H1 (cell line): Measurements from ENCODE around the gene EPHB6. TPM values are rescaled to one million over a fixed set of nuclear protein-coding genes. Genes with fewer than 3 reads are reported as not detected.

ENCODE experiments used
- CTCF ChIA-PET: fragments of 300-600 bp; sonication (Branson Sonifier 250); formaldehyde crosslinking; loops from one replicate; lab custom pipeline; 2021; ENCODE audit not compliant: partially characterized antibody; lab: Charles Lee
- POLR2A ChIA-PET: fragments of 300-600 bp; sonication (Branson Sonifier 250); formaldehyde crosslinking; loops from one replicate; lab custom pipeline; 2021; ENCODE audit warnings: inconsistent platforms; ENCODE audit not compliant: partially characterized antibody; lab: Charles Lee
- DNase-seq, 2 experiments: peaks; one replicate each; pipeline versions ENCODE4 v3.0.0 to v3.0.0-alpha.2; 2010 to 2022; ENCODE audit warnings: low spot score in 2 of 2, low read depth in 1 of 2, mixed read lengths in 1 of 2
- FAIRE-seq: peaks from 2 replicates; lab custom pipeline; 2011; peaks lifted over from hg19 to GRCh38; lab: Jason Lieb, UNC
- H2AFZ ChIP-seq: 2 replicates; pipeline ENCODE4 v1.8.1; 2012; ENCODE audit warnings: low read length, inconsistent platforms
- H2AK5ac ChIP-seq: 2 replicates; pipeline ENCODE4 v1.6.1; 2013; ENCODE audit warnings: low read depth, low read length
- H2BK120ac ChIP-seq: replicated peaks from 2 replicates; pipeline ENCODE3; 2013; ENCODE audit warnings: low read depth, low read length, inconsistent platforms
- H2BK12ac ChIP-seq: 2 replicates; pipeline ENCODE4 v1.6.1; 2013; ENCODE audit warnings: low read depth, low read length
- H2BK15ac ChIP-seq: 2 replicates; pipeline ENCODE4 v1.6.1; 2013; ENCODE audit warnings: low read length
- H2BK20ac ChIP-seq: 2 replicates; pipeline ENCODE4 v1.6.1; 2013; ENCODE audit warnings: low read length
- H2BK5ac ChIP-seq: 2 replicates; pipeline ENCODE4 v1.6.1; 2013; ENCODE audit warnings: low read depth, low read length
- H3K14ac ChIP-seq: 2 replicates; pipeline ENCODE4 v1.6.1; 2013; ENCODE audit warnings: inconsistent platforms; ENCODE audit not compliant: insufficient read length
- H3K18ac ChIP-seq: 2 replicates; pipeline ENCODE4 v1.6.1; 2013; ENCODE audit warnings: low read length; ENCODE audit errors: extremely low read depth
- H3K23ac ChIP-seq: 2 replicates; pipeline ENCODE4 v1.6.1; 2013; ENCODE audit warnings: inconsistent platforms; ENCODE audit not compliant: insufficient read length
- H3K23me2 ChIP-seq: 2 replicates; pipeline ENCODE4 v1.6.1; 2013; ENCODE audit warnings: low read depth, low read length
- H3K27ac ChIP-seq: 2 replicates; pipeline ENCODE4 v1.6.1; 2011; ENCODE audit warnings: low read depth, low read length, inconsistent platforms
- H3K27me3 ChIP-seq, 4 experiments: replicated peaks in 1 of 4; 1 replicate in 1 of 4; 2 replicates in 3 of 4; pipeline versions ENCODE4 v1.6.1 to v1.8.1; 2011 to 2013; ENCODE audit warnings: low read length in 3 of 4, mild to moderate bottlenecking in 3 of 4, inconsistent platforms in 2 of 4, mixed read lengths in 2 of 4, moderate library complexity in 1 of 4; ENCODE audit not compliant: control insufficient read depth in 3 of 4, insufficient read depth in 3 of 4; ENCODE audit errors: extremely low read depth in 1 of 4
- H3K36me3 ChIP-seq, 4 experiments: 2 replicates each; pipeline versions ENCODE4 v1.6.1 to v1.8.1; 2011 to 2013; ENCODE audit warnings: mild to moderate bottlenecking in 4 of 4, low read length in 3 of 4, moderate library complexity in 2 of 4, control low read depth in 1 of 4, inconsistent platforms in 1 of 4; ENCODE audit not compliant: insufficient read depth in 4 of 4, control insufficient read depth in 2 of 4
- H3K4ac ChIP-seq: replicated peaks from 2 replicates; pipeline ENCODE3; 2013; ENCODE audit warnings: low read length, low read depth, mixed read lengths, inconsistent platforms; ENCODE audit not compliant: insufficient read length
- H3K4me1 ChIP-seq, 4 experiments: replicated peaks in 1 of 4; 1 replicate in 1 of 4; 2 replicates in 3 of 4; pipeline versions ENCODE4 v1.6.1 to v1.8.1; 2011 to 2013; ENCODE audit warnings: low read length in 3 of 4, inconsistent platforms in 2 of 4, mixed read lengths in 1 of 4; ENCODE audit not compliant: insufficient read depth in 4 of 4, control insufficient read depth in 3 of 4
- H3K4me2 ChIP-seq, 2 experiments: 2 replicates each; pipeline versions ENCODE4 v1.6.1 to v1.8.1; 2011 to 2013; ENCODE audit warnings: low read depth in 2 of 2, low read length in 2 of 2, control low read depth in 1 of 2, inconsistent platforms in 1 of 2, mild to moderate bottlenecking in 1 of 2; ENCODE audit not compliant: insufficient read depth in 1 of 2
- H3K4me3 ChIP-seq, 4 experiments: fragments of 200-600, 300-600 bp in 1 of 4; sonication (generic), shearing (Covaris generic), sonication (Bioruptor Twin) in 1 of 4; 2 replicates each; pipeline versions ENCODE4 v1.5.1 to v1.8.1; 2011 to 2016; ENCODE audit warnings: low read length in 4 of 4, low read depth in 3 of 4, control low read depth in 2 of 4, inconsistent platforms in 2 of 4, mild to moderate bottlenecking in 2 of 4, mixed read lengths in 1 of 4, moderate library complexity in 1 of 4; ENCODE audit not compliant: insufficient read depth in 2 of 4; ENCODE audit errors: extremely low read depth in 1 of 4
- H3K56ac ChIP-seq: replicated peaks from 2 replicates; pipeline ENCODE3; 2013; ENCODE audit warnings: low read depth, mild to moderate bottlenecking, mixed read lengths, low read length, inconsistent platforms; ENCODE audit not compliant: insufficient read length
- H3K79me1 ChIP-seq: 2 replicates; pipeline ENCODE4 v1.6.1; 2013; ENCODE audit warnings: low read depth, low read length, control low read depth
- H3K79me2 ChIP-seq, 2 experiments: 2 replicates each; pipeline versions ENCODE4 v1.6.1 to v1.8.1; 2012 to 2013; ENCODE audit warnings: low read length in 2 of 2, mild to moderate bottlenecking in 2 of 2, inconsistent platforms in 1 of 2; ENCODE audit not compliant: insufficient read depth in 2 of 2, control insufficient read depth in 1 of 2
- H3K9ac ChIP-seq, 4 experiments: replicated peaks in 1 of 4; 1 replicate in 1 of 4; 2 replicates in 3 of 4; pipeline versions ENCODE4 v1.6.1 to v1.8.1; 2011 to 2013; ENCODE audit warnings: low read depth in 3 of 4, low read length in 3 of 4, control low read depth in 2 of 4, mild to moderate bottlenecking in 2 of 4, moderate library complexity in 2 of 4, inconsistent platforms in 1 of 4; ENCODE audit errors: extremely low read depth in 1 of 4
- H3K9me3 ChIP-seq, 2 experiments: 2 replicates each; pipeline versions ENCODE4 v1.6.1 to v1.8.1; 2012 to 2013; ENCODE audit warnings: mild to moderate bottlenecking in 2 of 2, moderate library complexity in 2 of 2, control low read depth in 1 of 2, inconsistent platforms in 1 of 2, low read depth in 1 of 2, low read length in 1 of 2, mixed read lengths in 1 of 2; ENCODE audit not compliant: insufficient read depth in 2 of 2
- H4K20me1 ChIP-seq, 2 experiments: replicated peaks in 1 of 2; 2 replicates each; pipeline versions ENCODE3 to v1.8.1; 2011 to 2013; ENCODE audit warnings: inconsistent platforms in 2 of 2, low read length in 2 of 2, mild to moderate bottlenecking in 1 of 2; ENCODE audit not compliant: insufficient read depth in 2 of 2, control insufficient read depth in 1 of 2
- H4K5ac ChIP-seq: 2 replicates; pipeline ENCODE4 v1.6.1; 2013; ENCODE audit warnings: low read length, low read depth, mixed read lengths, inconsistent platforms; ENCODE audit not compliant: insufficient read length
- H4K8ac ChIP-seq: 2 replicates; pipeline ENCODE4 v1.8.0; 2013; ENCODE audit warnings: mild to moderate bottlenecking, moderate library complexity, low read length, inconsistent platforms; ENCODE audit not compliant: insufficient read depth; ENCODE audit errors: extremely low read depth
- H4K91ac ChIP-seq: replicated peaks from 2 replicates; pipeline ENCODE3; 2013; ENCODE audit warnings: low read length, mixed read lengths, inconsistent platforms; ENCODE audit not compliant: insufficient read length
- CREB1 ChIP-seq: IDR thresholded peaks from 2 replicates; pipeline ENCODE4 v1.6.1; 2012; ENCODE audit warnings: inconsistent platforms
- CTBP2 ChIP-seq: IDR thresholded peaks from 2 replicates; pipeline ENCODE4 v1.7.0; 2011; ENCODE audit warnings: borderline replicate concordance, mild to moderate bottlenecking, moderate library complexity, mixed read lengths, low read length; ENCODE audit not compliant: insufficient read depth, insufficient read length
- RAD21 ChIP-seq, 2 experiments: IDR thresholded peaks in 1 of 2; conservative IDR thresholded peaks in 1 of 2; 2 replicates each; pipeline ENCODE4 v1.6.1; 2011; ENCODE audit warnings: low read depth in 2 of 2, low read length in 2 of 2, improper control_type of control experiment in 1 of 2, inconsistent platforms in 1 of 2, mild to moderate bottlenecking in 1 of 2, moderate library complexity in 1 of 2
- RXRA ChIP-seq: IDR thresholded peaks from 2 replicates; pipeline ENCODE4 v1.6.1; 2011; ENCODE audit warnings: low read depth, mild to moderate bottlenecking, low read length, moderate library complexity; ENCODE audit not compliant: insufficient read depth
- WGBS, 2 experiments: shearing (Covaris generic) in 1 of 2; methylation state at CpG; one replicate each; pipeline versions ENCODE4 v1.1.6 to v1.1.7; 2013 to 2015; ENCODE audit warnings: low lambda C conversion rate in 2 of 2, mixed read lengths in 2 of 2, inconsistent platforms in 1 of 2, low coverage in 1 of 2, missing lambda C conversion rate in 1 of 2; ENCODE audit not compliant: insufficient replicate concordance in 2 of 2, insufficient coverage in 1 of 2, insufficient read length in 1 of 2; ENCODE audit errors: extremely low coverage in 1 of 2, missing lambda C conversion rate in 1 of 2; 5-methylcytosine and 5-hydroxymethylcytosine counted together
- polyA plus RNA-seq, 7 experiments: library from polyadenylated mRNA; depleted of rRNA in 3 of 7; stranded (reverse) in 5 of 7; unstranded in 2 of 7; fragments of >200 nt in 5 of 7; fragments of 200-250 nt in 2 of 7; gene quantifications; 1 replicate in 5 of 7; 2 replicates in 1 of 7; 4 replicates in 1 of 7; pipeline versions ENCODE4 v1.2.1 to v1.2.3, GENCODE V29; 2011 to 2013; ENCODE audit warnings: missing spikeins in 2 of 7, mixed read lengths in 2 of 7
- total RNA-seq: library from RNA; stranded (reverse); fragmentation: NEBNext Ultra II Directional; extraction: Animal tissue kit (Norgen Biotek cat#: 25700); gene quantifications from 2 replicates; pipeline ENCODE4 v1.2.1, GENCODE V29; 2021
- TF ChIP-seq, protein P1 (sequence below), 3 experiments: IDR thresholded peaks; 1 replicate in 2 of 3; 2 replicates in 1 of 3; pipeline versions ENCODE4 v1.5.1 to v1.6.1; 2011; ENCODE audit warnings: low read length in 3 of 3, mild to moderate bottlenecking in 3 of 3, inconsistent platforms in 2 of 3, low read depth in 1 of 3, moderate library complexity in 1 of 3; ENCODE audit not compliant: insufficient read depth in 1 of 3; ENCODE audit errors: control extremely low read depth in 1 of 3
- TF ChIP-seq, protein P2 (sequence below): IDR thresholded peaks from 2 replicates; pipeline ENCODE4 v1.6.1; 2012; ENCODE audit warnings: inconsistent platforms

The EPHB6 gene
- total and polyA plus RNA-seq, 2 of the 8 experiments (the other 6 are each of a cell fraction or from before 2014, with no cell fraction given), result 19.7 TPM

DNA sequence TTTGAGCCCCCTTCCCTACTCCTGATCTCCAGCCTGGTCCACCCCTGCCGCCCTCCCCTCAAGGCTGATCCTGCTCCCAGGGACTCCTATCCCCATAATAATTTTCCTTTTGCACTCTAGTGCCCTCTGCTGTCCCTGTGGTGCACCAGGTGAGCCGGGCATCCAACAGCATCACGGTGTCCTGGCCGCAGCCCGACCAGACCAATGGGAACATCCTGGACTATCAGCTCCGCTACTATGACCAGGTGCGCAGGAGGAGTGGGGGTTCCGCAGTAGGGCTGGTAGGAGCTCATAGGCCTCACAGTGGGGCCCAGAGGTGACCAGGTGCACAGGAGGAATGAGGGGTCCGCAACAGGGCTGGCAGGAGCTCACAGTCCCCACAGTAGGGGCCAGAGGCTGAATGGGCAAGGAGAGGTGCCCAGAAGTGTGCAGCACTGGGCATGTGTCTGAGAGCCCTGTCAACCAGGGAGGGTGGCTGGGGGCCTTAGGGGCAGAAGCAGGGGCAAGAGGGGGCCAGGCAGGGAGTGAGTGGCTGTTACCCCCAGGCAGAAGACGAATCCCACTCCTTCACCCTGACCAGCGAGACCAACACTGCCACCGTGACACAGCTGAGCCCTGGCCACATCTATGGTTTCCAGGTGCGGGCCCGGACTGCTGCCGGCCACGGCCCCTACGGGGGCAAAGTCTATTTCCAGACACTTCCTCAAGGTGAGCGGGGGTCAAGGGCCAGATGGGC is 11.7 kb downstream of the EPHB6 start:
- H3K4me2 ChIP-seq, result no peak overlapping the region
- no peak overlapping the region for H4K5ac ChIP-seq
- H2AFZ ChIP-seq, result no peak overlapping the region
- TF ChIP-seq RXRA (0 out of 2 replicates have a peak, but pooled peaks have one; percentile 33), CTBP2 (no peak), CREB1 (0 out of 2 replicates have a peak, but pooled peaks have one; percentile 29), RAD21 (IDR thresholded peaks at IDR 0.05 in 1 of 2, conservative IDR thresholded peaks at IDR 0.05 in 1 of 2; ENCODE audit: low read depth in 2 of 2, low read length in 2 of 2) (peak; percentile 67 to 77)
- TF ChIP-seq, protein P1, sequence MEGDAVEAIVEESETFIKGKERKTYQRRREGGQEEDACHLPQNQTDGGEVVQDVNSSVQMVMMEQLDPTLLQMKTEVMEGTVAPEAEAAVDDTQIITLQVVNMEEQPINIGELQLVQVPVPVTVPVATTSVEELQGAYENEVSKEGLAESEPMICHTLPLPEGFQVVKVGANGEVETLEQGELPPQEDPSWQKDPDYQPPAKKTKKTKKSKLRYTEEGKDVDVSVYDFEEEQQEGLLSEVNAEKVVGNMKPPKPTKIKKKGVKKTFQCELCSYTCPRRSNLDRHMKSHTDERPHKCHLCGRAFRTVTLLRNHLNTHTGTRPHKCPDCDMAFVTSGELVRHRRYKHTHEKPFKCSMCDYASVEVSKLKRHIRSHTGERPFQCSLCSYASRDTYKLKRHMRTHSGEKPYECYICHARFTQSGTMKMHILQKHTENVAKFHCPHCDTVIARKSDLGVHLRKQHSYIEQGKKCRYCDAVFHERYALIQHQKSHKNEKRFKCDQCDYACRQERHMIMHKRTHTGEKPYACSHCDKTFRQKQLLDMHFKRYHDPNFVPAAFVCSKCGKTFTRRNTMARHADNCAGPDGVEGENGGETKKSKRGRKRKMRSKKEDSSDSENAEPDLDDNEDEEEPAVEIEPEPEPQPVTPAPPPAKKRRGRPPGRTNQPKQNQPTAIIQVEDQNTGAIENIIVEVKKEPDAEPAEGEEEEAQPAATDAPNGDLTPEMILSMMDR (IDR thresholded peaks at IDR 0.05; ENCODE audit: control extremely low read depth in 1 of 3, insufficient read depth in 1 of 3, low read depth in 1 of 3, low read length in 3 of 3), result peak; percentile 79 to 84 (median 83)
- TF ChIP-seq, protein P2, sequence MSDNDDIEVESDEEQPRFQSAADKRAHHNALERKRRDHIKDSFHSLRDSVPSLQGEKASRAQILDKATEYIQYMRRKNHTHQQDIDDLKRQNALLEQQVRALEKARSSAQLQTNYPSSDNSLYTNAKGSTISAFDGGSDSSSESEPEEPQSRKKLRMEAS, result 0 out of 2 replicates have a peak, but pooled peaks have one; percentile 22
- H3K36me3 ChIP-seq, result no peaks in the 10 kb centered on the region
- 77% methylated on average over 11 of the region's 18 CpGs; no CpG with 5 or more reads in 1 of the 2 experiments for WGBS, 2 experiments
- no peak overlapping the region for H3K4me3 ChIP-seq
- H4K91ac ChIP-seq, result no peak overlapping the region
- no peaks in the 10 kb centered on the region for H3K27me3 ChIP-seq
- no peak overlapping the region for H3K14ac ChIP-seq
- no peak overlapping the region for H2BK15ac ChIP-seq
- no peak overlapping the region for H3K56ac ChIP-seq
- FAIRE-seq (no peak), DNase-seq (peak in 1 of 2 experiments; percentile 82)
- H3K27ac ChIP-seq, result no peak overlapping the region
- H3K23ac ChIP-seq, result no peak overlapping the region
- H4K20me1 ChIP-seq, result no peaks in the 10 kb centered on the region
- CTCF ChIA-PET, result interaction anchor here (0.5 to 13.9 kb wide), 61 partner anchors 8 to 977 kb away, joined by 3 to 107 read pairs (median 4); partner anchors contain the start of genes EPHB6 and TRPV5
- H2BK12ac ChIP-seq, result 0 out of 2 replicates have a peak overlapping the region, but pooled peaks have one; percentile 60
- H3K4ac ChIP-seq, result no peak overlapping the region
- H3K9ac ChIP-seq, result no peak overlapping the region
- peaks cover 3 to 10% (median 9%) of the 10 kb centered on the region in 4 experiments; a peak in 6 of 7 replicates for H3K4me1 ChIP-seq
- no peak overlapping the region for H3K18ac ChIP-seq
- no peak overlapping the region for H2BK20ac ChIP-seq
- 0 out of 2 replicates have a peak overlapping the region, but pooled peaks have one; percentile 60 for H2BK5ac ChIP-seq
- no peak overlapping the region for H2AK5ac ChIP-seq
- H2BK120ac ChIP-seq, result no peak overlapping the region
- POLR2A ChIA-PET, result interaction anchor here (0.6 kb wide), 2 partner anchors 11 to 26 kb away, joined by 3 to 4 read pairs; partner anchors contain the start of gene EPHB6
- H3K9me3 ChIP-seq, result no peaks in the 10 kb centered on the region
- H3K23me2 ChIP-seq, result no peaks in the 10 kb centered on the region; the same call in 1 of the 2 replicates
- H3K79me1 ChIP-seq, result no peaks in the 10 kb centered on the region; the same call in 1 of the 2 replicates
- H4K8ac ChIP-seq, result peak overlapping the region; percentile 68; the same call in 1 of the 2 replicates
- H3K79me2 ChIP-seq, result no peaks in the 10 kb centered on the region
